Mesodermal cell (in vitro differentiated cells): ENCODE data around the gene IL9R.
"Not testable (repeated sequence)": the region's sequence is repeated elsewhere in the genome, so short reads cannot be mapped to it uniquely, and the experiment has no call there.

Experiments
- H3K27ac ChIP-seq: 2 replicates; pipeline ENCODE4 v1.7.0; 2013; ENCODE audit warnings: mild to moderate bottlenecking, low read depth, low read length, moderate library complexity; ENCODE audit not compliant: severe bottlenecking
- H3K36me3 ChIP-seq: 2 replicates; pipeline ENCODE4 v1.7.1; 2013; ENCODE audit warnings: mild to moderate bottlenecking, low read length, moderate library complexity; ENCODE audit not compliant: control insufficient read depth, insufficient read depth
- H3K4me1 ChIP-seq: one replicate; pipeline ENCODE4 v1.7.1; 2013; ENCODE audit warnings: mild to moderate bottlenecking, low read length; ENCODE audit not compliant: insufficient read depth, control insufficient read depth, poor library complexity, severe bottlenecking
- H3K4me3 ChIP-seq: 2 replicates; pipeline ENCODE4 v1.7.0; 2013; ENCODE audit warnings: low read length, control low read depth, mild to moderate bottlenecking; ENCODE audit not compliant: insufficient read depth, poor library complexity, severe bottlenecking; ENCODE audit errors: extremely low read depth
- H3K9me3 ChIP-seq: 2 replicates; pipeline ENCODE4 v1.7.1; 2013; ENCODE audit warnings: mild to moderate bottlenecking, low read length, moderate library complexity; ENCODE audit not compliant: control insufficient read depth
- WGBS, 2 experiments: methylation state at CpG; one replicate each; pipeline ENCODE4 v1.1.5; 2013; ENCODE audit warnings: missing lambda C conversion rate in 2 of 2; ENCODE audit not compliant: insufficient coverage in 2 of 2; 5-methylcytosine and 5-hydroxymethylcytosine counted together

The IL9R gene

DNA sequence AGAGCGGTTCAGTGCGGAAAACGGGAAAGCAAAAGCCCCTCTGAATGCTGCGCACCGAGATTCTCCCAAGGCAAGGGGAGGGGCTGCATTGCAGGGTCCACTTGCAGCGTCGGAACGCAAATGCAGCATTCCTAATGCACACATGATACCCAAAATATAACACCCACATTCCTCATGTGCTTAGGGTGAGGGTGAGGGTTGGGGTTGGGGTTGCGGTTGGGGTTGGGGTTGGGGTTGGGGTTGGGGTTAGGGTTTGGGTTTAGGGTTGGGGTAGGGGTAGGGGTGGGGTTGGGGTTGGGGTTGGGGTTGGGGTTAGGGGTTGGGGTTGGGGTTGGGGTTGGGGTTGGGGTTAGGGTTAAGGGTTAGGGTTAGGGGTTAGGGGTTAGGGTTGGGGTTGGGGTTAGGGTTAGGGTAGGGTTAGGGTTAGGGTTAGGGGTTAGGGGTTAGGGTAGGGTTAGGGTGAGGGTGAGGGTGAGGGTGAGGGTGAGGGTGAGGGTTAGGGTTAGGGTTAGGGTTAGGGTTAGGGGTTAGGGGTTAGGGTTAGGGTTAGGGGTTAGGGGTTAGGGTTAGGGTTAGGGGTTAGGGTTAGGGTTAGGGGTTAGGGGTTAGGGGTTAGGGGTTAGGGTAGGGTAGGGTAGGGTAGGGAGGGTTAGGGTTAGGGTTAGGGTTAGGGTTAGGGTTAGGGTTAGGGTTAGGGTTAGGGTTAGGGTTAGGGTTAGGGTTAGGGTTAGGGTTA, 32.4 kb downstream of the IL9R start:
- not testable (repeated sequence) for H3K4me1 ChIP-seq, H3K27ac ChIP-seq, H3K36me3 ChIP-seq, H3K9me3 ChIP-seq, H3K4me3 ChIP-seq
- WGBS, 2 experiments, result no CpG with 5 or more reads among the region's 9 CpGs

DNA sequence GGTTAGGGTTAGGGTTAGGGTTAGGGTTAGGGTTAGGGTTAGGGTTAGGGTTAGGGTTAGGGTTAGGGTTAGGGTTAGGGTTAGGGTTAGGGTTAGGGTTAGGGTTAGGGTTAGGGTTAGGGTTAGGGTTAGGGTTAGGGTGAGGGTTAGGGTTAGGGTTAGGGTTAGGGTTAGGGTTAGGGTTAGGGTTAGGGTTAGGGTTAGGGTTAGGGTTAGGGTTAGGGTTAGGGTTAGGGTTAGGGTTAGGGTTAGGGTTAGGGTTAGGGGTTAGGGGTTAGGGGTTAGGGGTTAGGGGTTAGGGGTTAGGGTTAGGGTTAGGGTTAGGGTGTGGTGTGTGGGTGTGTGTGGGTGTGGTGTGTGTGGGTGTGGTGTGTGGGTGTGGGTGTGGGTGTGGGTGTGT, 33.0 kb downstream of the IL9R start:
- H3K4me3 ChIP-seq, H3K36me3 ChIP-seq, H3K4me1 ChIP-seq, H3K27ac ChIP-seq, H3K9me3 ChIP-seq: not testable (repeated sequence)
